SH-SY5Y (cell line): Measurements from ENCODE around the gene KRTAP24-1.

Experiments
- GATA2 ChIP-seq: IDR thresholded peaks from 2 replicates; pipeline ENCODE4 v1.6.1; 2011; ENCODE audit warnings: mild to moderate bottlenecking, low read depth, low read length
- GATA3 ChIP-seq: IDR thresholded peaks from 2 replicates; pipeline ENCODE4 v1.6.1; 2011; ENCODE audit warnings: low read depth, mild to moderate bottlenecking, low read length, moderate library complexity

GRCh38 chr21:30282850-30283249, at the start of gene KRTAP24-1:
- TF ChIP-seq GATA2 (no peak), GATA3 (no peak)
